MCF 10A (cell line): Measurements from ENCODE around the gene SOCS2. TPM values are rescaled to one million over a fixed set of nuclear protein-coding genes. Genes with fewer than 3 reads are reported as not detected.

Source experiments
- BruUV-seq: library from RNA; stranded (reverse); fragments of 400-500 nt; replicated peaks from 2 replicates; lab custom pipeline; 2021; lab: Mats Ljungman, UMichigan
- CTCF ChIA-PET: fragments of 300-600 bp; sonication (Branson Sonifier 250); formaldehyde crosslinking; extraction: SDS; loops from one replicate; lab custom pipeline; 2021; ENCODE audit warnings: antibody characterized with exemption, inconsistent platforms; lab: Yijun Ruan, JAX
- POLR2A ChIA-PET: fragments of 300-600, 350-650 bp; sonication (Branson Sonifier 250); formaldehyde crosslinking; extraction: SDS; loops from one replicate; lab custom pipeline; 2020; ENCODE audit warnings: antibody characterized with exemption, inconsistent platforms; lab: Yijun Ruan, JAX
- DNase-seq: peaks from one replicate; pipeline ENCODE4 v3.0.0-alpha.2; 2018; ENCODE audit not compliant: unreplicated experiment
- H3K27ac Mint-ChIP-seq: one replicate; pipeline ENCODE4 v1.8.0; 2022; ENCODE audit warnings: mild to moderate bottlenecking, low read depth, mixed read lengths; ENCODE audit not compliant: unreplicated experiment
- H3K27me3 Mint-ChIP-seq: one replicate; pipeline ENCODE4 v1.8.0; 2022; ENCODE audit warnings: mixed read lengths; ENCODE audit not compliant: insufficient read depth, unreplicated experiment
- H3K36me3 Mint-ChIP-seq: one replicate; pipeline ENCODE4 v1.8.0; 2022; ENCODE audit warnings: mild to moderate bottlenecking, moderate library complexity, mixed read lengths; ENCODE audit not compliant: insufficient read depth, unreplicated experiment
- H3K4me1 Mint-ChIP-seq: one replicate; pipeline ENCODE4 v1.8.0; 2022; ENCODE audit warnings: mixed read lengths; ENCODE audit not compliant: insufficient read depth, unreplicated experiment
- H3K4me3 Mint-ChIP-seq: one replicate; pipeline ENCODE4 v1.8.0; 2022; ENCODE audit warnings: mild to moderate bottlenecking, moderate library complexity, mixed read lengths; ENCODE audit not compliant: unreplicated experiment
- H3K9me3 Mint-ChIP-seq: one replicate; pipeline ENCODE4 v1.8.0; 2022; ENCODE audit warnings: mixed read lengths; ENCODE audit not compliant: unreplicated experiment
- CTCF ChIP-seq: fragments of 200-600 bp; IDR thresholded peaks from one replicate; pipeline ENCODE4 v1.8.0; 2022; ENCODE audit warnings: antibody characterized with exemption, mild to moderate bottlenecking; ENCODE audit not compliant: unreplicated experiment
- intact Hi-C: fragments of 100-400 bp; cut with micrococcal nuclease; formaldehyde crosslinking; loops from 2 replicates; pipeline ENCODE4 v1.14.1; 2022
- total RNA-seq: library from RNA; stranded (reverse); gene quantifications from 2 replicates; pipeline ENCODE4 v1.2.3, GENCODE V29; 2022

The SOCS2 gene
- total RNA-seq, 1 experiment from 2014 or later = 44.9 TPM

GRCh38 chr12:93608313-93608712 lies 35.8 kb downstream of the SOCS2 start:
- intact Hi-C loops = no loop called here
- ChIA-PET POLR2A (no interaction called here), CTCF (interaction anchor here (0.7 kb wide), 1 partner anchor 154 kb away, joined by 6 read pairs; no protein-coding TSS in a partner anchor)
- DNase-seq = no peak
- no peak for TF ChIP-seq CTCF
- Mint-ChIP-seq H3K36me3 (no peaks in the 10 kb centered on the region), H3K27me3 (no peaks in the 10 kb centered on the region), H3K4me1 (no peaks in the 10 kb centered on the region), H3K9me3 (no peaks in the 10 kb centered on the region), H3K27ac (no peak overlapping the region), H3K4me3 (no peak overlapping the region)
- BruUV-seq = no TSS peak

- no peak overlapping the region for H3K27ac Mint-ChIP-seq
- no peaks in the 10 kb centered on the region for H3K27me3 Mint-ChIP-seq
- no peaks in the 10 kb centered on the region for H3K36me3 Mint-ChIP-seq
- intact Hi-C loops = no loop called here
- H3K9me3 Mint-ChIP-seq = no peaks in the 10 kb centered on the region
- H3K4me3 Mint-ChIP-seq = no peak overlapping the region
- H3K4me1 Mint-ChIP-seq = no peaks in the 10 kb centered on the region
- no peak for DNase-seq
- CTCF ChIA-PET = interaction anchor here (0.6 kb wide), 2 partner anchors 21 to 69 kb away, joined by 3 read pairs; no protein-coding TSS in a partner anchor
- POLR2A ChIA-PET = interaction anchor here (1.1 kb wide), 1 partner anchor 9 kb away, joined by 5 read pairs; no protein-coding TSS in a partner anchor
- no peak for TF ChIP-seq CTCF
- no TSS peak for BruUV-seq
These were observed 37.1 kb downstream of the SOCS2 start for GRCh38 chr12:93609281-93610192.

- no peak for DNase-seq
- Mint-ChIP-seq H3K27ac (no peak overlapping the region), H3K36me3 (no peaks in the 10 kb centered on the region), H3K4me3 (no peak overlapping the region), H3K9me3 (no peaks in the 10 kb centered on the region), H3K4me1 (no peaks in the 10 kb centered on the region), H3K27me3 (no peaks in the 10 kb centered on the region)
- ChIA-PET CTCF (interaction anchor here (0.5 to 1.0 kb wide), 2 partner anchors 9 to 495 kb away, joined by 4 to 5 read pairs; no protein-coding TSS in a partner anchor), POLR2A (interaction anchor here (0.7 to 1.9 kb wide), 2 partner anchors 8 to 18 kb away, joined by 4 to 5 read pairs; no protein-coding TSS in a partner anchor)
- no TSS peak for BruUV-seq
- intact Hi-C loops = no loop called here
- no peak for TF ChIP-seq CTCF
These were observed 40.3 kb downstream of the SOCS2 start for GRCh38 chr12:93612776-93613175.

GRCh38 chr12:93614917-93615596 lies 42.6 kb downstream of the SOCS2 start:
- CTCF ChIA-PET = interaction anchor here (0.5 to 0.6 kb wide), 2 partner anchors 165 to 487 kb away, joined by 3 to 4 read pairs; no protein-coding TSS in a partner anchor
- no peak for TF ChIP-seq CTCF

More at GRCh38 chr12:93614917-93615596, 42.6 kb downstream of the SOCS2 start:
- no TSS peak for BruUV-seq
- H3K27me3 Mint-ChIP-seq = no peaks in the 10 kb centered on the region
- no peak for DNase-seq
- POLR2A ChIA-PET = interaction anchor here (0.6 to 2.6 kb wide), 2 partner anchors 10 to 22 kb away, joined by 5 to 8 read pairs; no protein-coding TSS in a partner anchor
- H3K9me3 Mint-ChIP-seq = no peaks in the 10 kb centered on the region
- no peaks in the 10 kb centered on the region for H3K36me3 Mint-ChIP-seq
- no peak overlapping the region for H3K4me3 Mint-ChIP-seq
- H3K4me1 Mint-ChIP-seq = no peaks in the 10 kb centered on the region
- intact Hi-C loops = no loop called here
- H3K27ac Mint-ChIP-seq = no peak overlapping the region
